ENCODE results near the gene PALM3. TPM values are rescaled to one million over a fixed set of nuclear protein-coding genes. Genes with fewer than 3 reads are reported as not detected.

Gene PALM3
- total RNA-seq, 4 donors from 2014 or later: not detected

DNA sequence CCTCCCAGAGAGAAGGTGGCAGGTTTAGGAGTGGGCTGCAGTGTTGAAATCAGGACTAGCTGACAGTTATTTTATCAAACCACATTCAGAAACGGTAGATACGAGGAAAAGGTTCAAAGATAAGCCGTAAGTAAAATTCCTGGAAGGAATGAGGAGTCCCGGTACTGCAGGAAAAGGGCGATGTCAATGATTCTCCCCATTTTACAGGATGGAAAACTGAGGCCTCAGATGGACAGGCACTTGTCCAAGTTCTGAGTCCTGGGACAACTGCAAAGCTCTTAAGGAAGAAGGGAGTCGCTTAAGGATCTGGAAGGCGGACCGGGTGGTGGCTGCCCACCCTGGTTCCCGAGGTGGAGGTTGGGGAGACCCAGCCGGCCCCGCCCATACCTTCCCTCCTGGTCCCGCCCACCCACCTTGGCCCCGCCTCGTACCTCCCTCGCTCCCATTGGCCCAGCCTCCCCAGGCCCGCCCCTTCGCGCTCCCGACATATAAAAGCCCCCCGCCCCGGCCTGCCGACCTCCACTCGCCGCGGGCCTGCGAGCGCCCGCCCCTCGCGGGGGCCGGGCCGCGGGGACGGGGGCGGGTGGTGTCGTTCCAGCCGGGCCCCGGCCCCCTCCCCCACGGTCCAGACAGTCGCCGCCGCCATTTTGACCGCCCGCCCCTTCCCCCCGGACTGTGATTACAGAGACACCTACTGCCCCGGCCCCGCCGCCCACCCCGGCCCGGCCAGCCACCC, 56.4 kb downstream of the PALM3 start:
- H3K27me3 ChIP-seq: no peaks in the 10 kb centered on the region
- TF ChIP-seq EP300 (IDR thresholded peaks at IDR 0.05) (no peak), POLR2AphosphoS5 (IDR thresholded peaks at IDR 0.05) (peak in 1 of 3 donors; percentile 96), POLR2A (IDR thresholded peaks at IDR 0.05) (peak in 1 of 2 donors; percentile 33)
- TF ChIP-seq, protein P1, sequence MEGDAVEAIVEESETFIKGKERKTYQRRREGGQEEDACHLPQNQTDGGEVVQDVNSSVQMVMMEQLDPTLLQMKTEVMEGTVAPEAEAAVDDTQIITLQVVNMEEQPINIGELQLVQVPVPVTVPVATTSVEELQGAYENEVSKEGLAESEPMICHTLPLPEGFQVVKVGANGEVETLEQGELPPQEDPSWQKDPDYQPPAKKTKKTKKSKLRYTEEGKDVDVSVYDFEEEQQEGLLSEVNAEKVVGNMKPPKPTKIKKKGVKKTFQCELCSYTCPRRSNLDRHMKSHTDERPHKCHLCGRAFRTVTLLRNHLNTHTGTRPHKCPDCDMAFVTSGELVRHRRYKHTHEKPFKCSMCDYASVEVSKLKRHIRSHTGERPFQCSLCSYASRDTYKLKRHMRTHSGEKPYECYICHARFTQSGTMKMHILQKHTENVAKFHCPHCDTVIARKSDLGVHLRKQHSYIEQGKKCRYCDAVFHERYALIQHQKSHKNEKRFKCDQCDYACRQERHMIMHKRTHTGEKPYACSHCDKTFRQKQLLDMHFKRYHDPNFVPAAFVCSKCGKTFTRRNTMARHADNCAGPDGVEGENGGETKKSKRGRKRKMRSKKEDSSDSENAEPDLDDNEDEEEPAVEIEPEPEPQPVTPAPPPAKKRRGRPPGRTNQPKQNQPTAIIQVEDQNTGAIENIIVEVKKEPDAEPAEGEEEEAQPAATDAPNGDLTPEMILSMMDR (IDR thresholded peaks at IDR 0.05): no peak
- WGBS: 6% methylated on average over 18 of the region's 50 CpGs
- peak; percentile 96 to 98 for DNase-seq (ENCODE audit: low spot score in 2 of 2)
- H3K9me3 ChIP-seq: no peaks in the 10 kb centered on the region
- peak overlapping the region; percentile 83 for H3K4me3 ChIP-seq
- peak overlapping the region; percentile 99 for H3K27ac ChIP-seq
- H3K4me1 ChIP-seq: peaks cover 44% of the 10 kb centered on the region
- no peaks in the 10 kb centered on the region for H3K36me3 ChIP-seq

DNA sequence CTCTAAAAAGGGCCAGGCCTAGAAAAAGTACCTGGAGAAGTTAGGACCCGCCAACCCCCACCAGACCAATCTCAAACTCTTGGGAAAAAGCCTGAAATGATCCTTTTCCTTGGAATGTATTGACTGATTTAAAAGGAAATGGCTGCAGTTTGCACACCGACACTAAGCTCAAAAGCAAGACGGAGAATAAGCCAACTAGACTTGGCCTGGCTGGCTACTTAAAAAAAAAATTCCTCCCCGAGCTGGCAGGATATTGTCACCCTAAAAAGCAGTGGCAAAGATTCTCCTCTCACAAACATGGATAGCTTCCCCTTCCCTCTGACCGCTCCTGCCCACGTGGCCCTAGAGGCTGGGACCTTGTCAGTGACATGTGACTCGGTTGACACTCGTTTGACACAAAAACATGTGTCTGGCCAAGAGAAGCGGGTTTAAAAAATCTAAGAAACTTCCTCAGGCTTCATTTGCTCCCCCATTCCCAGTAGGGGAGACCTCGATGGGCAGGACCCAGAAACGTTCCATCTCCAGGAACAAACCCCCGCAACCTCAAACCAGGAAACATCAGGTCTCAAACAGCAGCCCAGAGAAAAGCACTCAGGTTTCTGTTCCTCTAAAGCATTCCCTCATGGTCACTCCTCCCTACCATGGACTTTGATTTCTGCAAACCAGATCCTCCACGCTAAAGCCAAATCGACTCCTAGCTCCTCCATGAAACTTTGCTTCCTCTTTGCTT, 57.1 kb downstream of the PALM3 start:
- H3K4me1 ChIP-seq: peaks cover 50% of the 10 kb centered on the region
- DNase-seq (ENCODE audit: low spot score in 2 of 2): no peak
- H3K4me3 ChIP-seq: peak overlapping the region; percentile 83
- 11% methylated on average over 14 of the region's 14 CpGs for WGBS
- H3K27ac ChIP-seq: peak overlapping the region; percentile 99
- H3K9me3 ChIP-seq: no peaks in the 10 kb centered on the region
- no peaks in the 10 kb centered on the region for H3K36me3 ChIP-seq
- TF ChIP-seq EP300 (IDR thresholded peaks at IDR 0.05): no peak
- TF ChIP-seq POLR2A (IDR thresholded peaks at IDR 0.05): peak in 1 of 2 donors; percentile 8
- peak in 1 of 3 donors; percentile 57 for TF ChIP-seq POLR2AphosphoS5 (IDR thresholded peaks at IDR 0.05)
- TF ChIP-seq, protein P1 (IDR thresholded peaks at IDR 0.05): no peak
- H3K27me3 ChIP-seq: no peaks in the 10 kb centered on the region

Other genes with a start within 250 kb of the PALM3 start
- not detected for gene NANOS3, start 184.9 kb downstream of the PALM3 start, total RNA-seq
- gene BRME1, start 156.0 kb downstream of the PALM3 start, total RNA-seq: 10 to 100 TPM in 2 of 4 donors, 1 to 10 TPM in 2; 7.6 to 23.0 (median 9.9) TPM
- gene CC2D1A, start 155.9 kb downstream of the PALM3 start, total RNA-seq: 10 to 100 TPM; 48.0 to 94.9 (median 66.7) TPM
- 10 to 100 TPM in 1 of 4 donors, 1 to 10 TPM in 3; 2.3 to 10.6 (median 5.7) TPM for gene PODNL1, start 123.7 kb downstream of the PALM3 start, total RNA-seq
- gene DCAF15, start 109.6 kb downstream of the PALM3 start, total RNA-seq: 10 to 100 TPM; 38.3 to 52.3 (median 46.2) TPM
- 10 to 100 TPM in 2 of 4 donors, 1 to 10 TPM in 2; 6.8 to 13.2 (median 10.1) TPM for gene RFX1, start 55.8 kb downstream of the PALM3 start, total RNA-seq
- not detected for gene RLN3, start 33.9 kb downstream of the PALM3 start, total RNA-seq
- 1 to 10 TPM in 3 of 4 donors, under 1 TPM in 1; 0.76 to 2.5 (median 1.5) TPM for gene IL27RA, start 30.3 kb downstream of the PALM3 start, total RNA-seq
- gene MISP3, start 10.7 kb upstream of the PALM3 start, total RNA-seq: 10 to 100 TPM; 10.5 to 18.5 (median 15.9) TPM
- not detected for gene C19orf67, start 23.7 kb upstream of the PALM3 start, total RNA-seq
- 10 to 100 TPM; 22.4 to 34.9 (median 29.1) TPM for gene SAMD1, start 28.7 kb upstream of the PALM3 start, total RNA-seq
- gene PRKACA, start 55.7 kb upstream of the PALM3 start, total RNA-seq: 10 to 100 TPM; 22.1 to 42.6 (median 31.2) TPM
- gene ASF1B, start 74.5 kb upstream of the PALM3 start, total RNA-seq: 1 to 10 TPM; 3.4 to 8.8 (median 7.8) TPM
- gene ADGRL1, start 144.1 kb upstream of the PALM3 start, total RNA-seq: 10 to 100 TPM; 22.3 to 36.4 (median 27.3) TPM